ENCODE data around the gene WFIKKN1. TPM values are rescaled to one million over a fixed set of nuclear protein-coding genes. Genes with fewer than 3 reads are reported as not detected.

The WFIKKN1 gene
- total and polyA plus RNA-seq, 2 of the 4 experiments (the other 2 are of a cell fraction) = 0.10 TPM; not detected in 1

GRCh38 chr16:600781-601180 lies 30.0 kb upstream of the WFIKKN1 start:
- no peak overlapping the region for H2AK9ac ChIP-seq (replicated peaks; ENCODE audit: low read depth, low read length, poor library complexity)
- no peak overlapping the region for H3K23ac ChIP-seq (ENCODE audit: low read depth, low read length)
- no peak overlapping the region for H4K8ac ChIP-seq (ENCODE audit: low read depth in 2 of 2, low read length in 2 of 2)
- H2AFZ ChIP-seq (replicated peaks; ENCODE audit: low read length, poor library complexity) = no peak overlapping the region
- H3K27me3 ChIP-seq (ENCODE audit: control insufficient read depth, insufficient read depth, low read length) = no peaks in the 10 kb centered on the region
- H2BK20ac ChIP-seq (ENCODE audit: low read depth, low read length) = no peak overlapping the region
- H4K5ac ChIP-seq (ENCODE audit: low read depth, low read length) = no peak overlapping the region
- 0 out of 2 replicates have a peak, but pooled peaks cover 4% of the 10 kb centered on the region for H3K9me1 ChIP-seq (ENCODE audit: insufficient read depth, low read length)
- no peak overlapping the region for H2BK120ac ChIP-seq (ENCODE audit: low read depth, low read length)
- no peak overlapping the region for H4K91ac ChIP-seq (ENCODE audit: insufficient read depth, low read depth, low read length)
- H3K4me3 ChIP-seq (ENCODE audit: insufficient read depth, low read depth, low read length) = no peak overlapping the region
- H3K9me3 ChIP-seq (ENCODE audit: control insufficient read depth, insufficient read depth, low read length) = no peaks in the 10 kb centered on the region; the same call in 1 of the 2 replicates
- no peak overlapping the region for H2BK5ac ChIP-seq (ENCODE audit: low read depth, low read length, poor library complexity, severe bottlenecking)
- no peaks in the 10 kb centered on the region for H3K4me1 ChIP-seq (ENCODE audit: control insufficient read depth, insufficient read depth, low read length)
- in situ Hi-C loops (cut with MboI; ENCODE audit: low sequenced_read_pairs) = no loop called here
- H3K79me1 ChIP-seq (ENCODE audit: low read depth in 1 of 2, low read length in 2 of 2) = peaks cover 23 to 75% of the 10 kb centered on the region in 2 experiments
- DNase-seq = no peak
- H3K9ac ChIP-seq (ENCODE audit: low read depth, low read length) = no peak overlapping the region
- intact Hi-C loops (cut with micrococcal nuclease) = no loop called here
- dilution Hi-C loops (cut with HindIII; ENCODE audit: low sequenced_read_pairs, unreplicated experiment) = no loop called here
- POLR2A ChIA-PET (ENCODE audit: unreplicated experiment) = interaction anchor here (0.8 kb wide), 1 partner anchor 21 kb away, joined by 3 read pairs; no protein-coding TSS in a partner anchor
- H2BK15ac ChIP-seq (ENCODE audit: low read depth, low read length) = no peak overlapping the region
- no TSS peak for BruUV-seq (replicated peaks)
- WGBS, 2 experiments (ENCODE audit: extremely low coverage in 2 of 2, insufficient read length in 1 of 2) = 80% methylated on average over 1 of the region's 7 CpGs; no CpG with 5 or more reads in 1 of the 2 experiments
- peak; percentile 60 for ATAC-seq (ENCODE audit: low read depth)
- H2AK5ac ChIP-seq (ENCODE audit: low read depth, low read length) = no peak overlapping the region
- H4K20me1 ChIP-seq (ENCODE audit: insufficient read depth, low read length) = peaks cover 21% of the 10 kb centered on the region
- no peak overlapping the region for H3K18ac ChIP-seq (ENCODE audit: low read depth, low read length)
- CTCF ChIA-PET = interaction anchor here (0.7 to 1.0 kb wide), 3 partner anchors 11 to 175 kb away, joined by 3 read pairs; partner anchors contain the start of genes RAB11FIP3 and RAB40C
- no peak overlapping the region for H3K14ac ChIP-seq (replicated peaks; ENCODE audit: low read depth, low read length)
- no peak overlapping the region for H3K4me2 ChIP-seq (ENCODE audit: low read depth, low read length)
- peaks cover 6% of the 10 kb centered on the region; the same call in 1 of the 2 replicates for H3K36me3 ChIP-seq (ENCODE audit: control insufficient read depth, insufficient read depth, low read length)
- no peak overlapping the region for H3K27ac ChIP-seq (ENCODE audit: insufficient read depth, low read length)
- TF ChIP-seq USF2 (IDR thresholded peaks at IDR 0.05; ENCODE audit: low read depth, low read length) (no peak), CEBPB (IDR thresholded peaks at IDR 0.05; ENCODE audit: low read depth, low read length) (no peak), MXI1 (IDR thresholded peaks at IDR 0.05; ENCODE audit: borderline replicate concordance, low read depth, low read length) (no peak), BHLHE40 (IDR thresholded peaks at IDR 0.05; ENCODE audit: low read depth, low read length) (no peak), MAFK (IDR thresholded peaks at IDR 0.05; ENCODE audit: low read depth, low read length) (no peak), NFE2L2 (IDR thresholded peaks at IDR 0.05; ENCODE audit: low read depth, low read length) (no peak), CHD1 (IDR thresholded peaks at IDR 0.05; ENCODE audit: low read depth, low read length) (no peak), MAZ (IDR thresholded peaks at IDR 0.05; ENCODE audit: borderline replicate concordance, low read depth, low read length) (no peak), POLR2A (IDR thresholded peaks at IDR 0.05; ENCODE audit: low read depth, low read length) (no peak), CTCF (conservative IDR thresholded peaks at IDR 0.05; ENCODE audit: low read depth, low read length) (no peak), RCOR1 (IDR thresholded peaks at IDR 0.05; ENCODE audit: insufficient replicate concordance, low read length) (no peak), FOS (IDR thresholded peaks at IDR 0.05; ENCODE audit: low read depth, low read length) (no peak), RFX5 (IDR thresholded peaks at IDR 0.05; ENCODE audit: low read depth, low read length) (no peak), SMC3 (IDR thresholded peaks at IDR 0.05; ENCODE audit: low read depth, low read length) (no peak), RAD21 (IDR thresholded peaks at IDR 0.05; ENCODE audit: low read length) (no peak)
- TF ChIP-seq, protein P1, sequence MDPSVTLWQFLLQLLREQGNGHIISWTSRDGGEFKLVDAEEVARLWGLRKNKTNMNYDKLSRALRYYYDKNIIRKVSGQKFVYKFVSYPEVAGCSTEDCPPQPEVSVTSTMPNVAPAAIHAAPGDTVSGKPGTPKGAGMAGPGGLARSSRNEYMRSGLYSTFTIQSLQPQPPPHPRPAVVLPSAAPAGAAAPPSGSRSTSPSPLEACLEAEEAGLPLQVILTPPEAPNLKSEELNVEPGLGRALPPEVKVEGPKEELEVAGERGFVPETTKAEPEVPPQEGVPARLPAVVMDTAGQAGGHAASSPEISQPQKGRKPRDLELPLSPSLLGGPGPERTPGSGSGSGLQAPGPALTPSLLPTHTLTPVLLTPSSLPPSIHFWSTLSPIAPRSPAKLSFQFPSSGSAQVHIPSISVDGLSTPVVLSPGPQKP (IDR thresholded peaks at IDR 0.05; ENCODE audit: borderline replicate concordance, low read depth, low read length) = no peak
- no peak overlapping the region for H3K4ac ChIP-seq (ENCODE audit: low read depth, low read length)
- no peak overlapping the region for H3K56ac ChIP-seq (ENCODE audit: extremely low read depth, insufficient read depth, low read length)
